Central memory CD8-positive, alpha-beta T cell (primary cell): ENCODE measurements around the gene FMO5.
A peak's percentile ranks its signal among the peaks of the same experiment; 100 is the strongest.
"Not testable (repeated sequence)": the region's sequence is repeated elsewhere in the genome, so short reads cannot be mapped to it uniquely, and the experiment has no call there.

Source experiments
- ATAC-seq: fragments of 150-1000 bp; cut with Tn5 transposase; replicated peaks from 2 replicates; pipeline ENCODE4 v1.10.0; 2022; ENCODE audit warnings: mild to moderate bottlenecking, moderate FRiP score, moderate number of reproducible peaks; ENCODE audit not compliant: poor library complexity, severe bottlenecking; ENCODE audit errors: extremely low read depth
- DNase-seq, 2 donors: peaks; one replicate each; pipeline ENCODE4 v3.0.0; 2021; ENCODE audit warnings: low spot score in 2 of 2
- H3K27ac Mint-ChIP-seq: one replicate; pipeline ENCODE4 v1.8.0; 2022; ENCODE audit warnings: low read depth, mild to moderate bottlenecking, moderate library complexity, mixed read lengths
- H3K27me3 Mint-ChIP-seq: one replicate; pipeline ENCODE4 v1.8.0; 2022; ENCODE audit warnings: mixed read lengths
- H3K36me3 Mint-ChIP-seq: one replicate; pipeline ENCODE4 v1.8.0; 2022; ENCODE audit warnings: mild to moderate bottlenecking, moderate library complexity, mixed read lengths; ENCODE audit not compliant: insufficient read depth
- H3K4me1 Mint-ChIP-seq: one replicate; pipeline ENCODE4 v1.8.0; 2022; ENCODE audit warnings: mixed read lengths
- H3K4me3 Mint-ChIP-seq: one replicate; pipeline ENCODE4 v1.8.0; 2022; ENCODE audit warnings: mild to moderate bottlenecking, moderate library complexity, mixed read lengths
- H3K9me3 Mint-ChIP-seq: one replicate; pipeline ENCODE4 v1.8.0; 2022; ENCODE audit warnings: mixed read lengths

The FMO5 gene

DNA sequence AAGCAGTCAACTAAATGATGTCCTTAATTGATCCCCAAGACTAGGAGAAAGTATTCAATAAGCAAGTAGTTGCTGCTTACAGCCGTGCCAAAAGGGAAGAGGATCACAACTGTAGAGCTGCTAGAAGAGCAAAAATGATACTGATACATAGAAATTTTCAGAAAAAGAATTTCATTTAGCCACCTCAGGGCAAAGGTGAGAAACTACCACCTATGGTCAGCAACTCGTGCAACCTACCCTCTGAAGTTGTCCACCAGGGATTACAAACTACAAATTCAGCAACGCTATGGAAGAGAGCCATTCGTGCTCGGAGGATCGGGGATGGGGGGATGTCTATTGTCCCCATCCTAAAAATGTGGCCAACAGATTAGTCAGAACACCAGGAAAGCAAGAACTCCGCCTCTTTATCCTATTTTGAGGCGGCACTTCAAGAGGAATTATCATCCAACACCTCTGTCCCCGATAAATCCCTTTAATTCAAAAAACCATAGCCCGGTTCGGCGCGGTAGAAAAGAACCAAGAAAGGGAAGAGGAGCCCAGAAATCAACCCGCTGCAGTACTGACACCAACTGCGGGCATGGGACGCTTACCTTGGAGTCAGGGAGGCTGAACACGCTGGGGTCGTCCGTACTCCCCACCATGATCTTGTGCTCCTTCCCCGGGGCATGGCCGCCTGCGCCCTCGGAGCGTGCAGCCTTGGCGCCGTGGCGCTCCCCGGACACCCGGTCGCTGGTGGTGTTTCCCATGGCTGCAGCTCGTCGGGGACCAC is 53.6 kb downstream of the FMO5 start:
- DNase-seq (peak in 1 of 2 donors; percentile 12), ATAC-seq (peak; percentile 29)
- peaks cover 5% of the 10 kb centered on the region for H3K9me3 Mint-ChIP-seq
- H3K36me3 Mint-ChIP-seq = peaks cover 17% of the 10 kb centered on the region
- peaks cover 41% of the 10 kb centered on the region for H3K4me1 Mint-ChIP-seq
- H3K4me3 Mint-ChIP-seq = peak overlapping the region; percentile 97
- H3K27me3 Mint-ChIP-seq = no peaks in the 10 kb centered on the region
- H3K27ac Mint-ChIP-seq = peak overlapping the region; percentile 95

DNA sequence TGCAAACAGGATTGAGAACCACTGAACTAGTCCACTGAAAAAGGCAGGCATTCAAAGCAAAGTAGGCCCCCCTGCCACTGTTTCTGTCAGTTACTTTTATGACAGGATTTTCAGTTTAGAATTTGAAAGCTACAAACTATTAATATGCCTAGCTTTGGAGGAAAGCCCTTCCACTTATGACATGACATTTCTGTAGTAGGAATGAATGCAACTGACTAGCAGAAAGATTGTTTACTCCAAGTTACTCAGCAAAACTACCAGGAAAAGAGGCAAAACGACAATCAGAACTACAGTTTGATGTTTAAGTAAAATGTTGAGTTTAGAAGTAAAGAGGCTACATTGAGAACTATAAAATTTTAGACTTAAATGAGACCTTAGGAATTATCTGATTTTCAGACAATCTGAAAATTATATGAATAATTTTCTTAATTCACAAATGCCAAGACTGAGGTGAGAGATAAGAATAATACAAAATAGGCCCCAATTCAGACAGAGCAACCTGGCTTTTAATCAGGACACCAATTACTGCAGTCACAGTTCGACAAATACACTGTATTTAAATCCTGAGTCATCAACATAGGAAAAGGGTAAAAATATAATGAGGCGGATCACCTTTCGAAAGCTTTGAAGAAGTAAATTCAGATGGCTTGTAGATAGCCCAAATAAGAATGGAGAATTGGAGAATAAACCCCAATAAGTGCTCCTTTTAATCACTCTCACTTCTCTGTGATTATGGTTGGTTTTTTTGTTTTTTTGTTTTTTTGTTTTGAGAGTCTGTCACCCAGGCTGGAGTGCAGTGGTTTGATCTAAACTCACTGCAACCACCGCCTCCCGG is 55.1 kb downstream of the FMO5 start:
- no peaks in the 10 kb centered on the region for H3K27me3 Mint-ChIP-seq
- peaks cover 41% of the 10 kb centered on the region for H3K4me1 Mint-ChIP-seq

DNA sequence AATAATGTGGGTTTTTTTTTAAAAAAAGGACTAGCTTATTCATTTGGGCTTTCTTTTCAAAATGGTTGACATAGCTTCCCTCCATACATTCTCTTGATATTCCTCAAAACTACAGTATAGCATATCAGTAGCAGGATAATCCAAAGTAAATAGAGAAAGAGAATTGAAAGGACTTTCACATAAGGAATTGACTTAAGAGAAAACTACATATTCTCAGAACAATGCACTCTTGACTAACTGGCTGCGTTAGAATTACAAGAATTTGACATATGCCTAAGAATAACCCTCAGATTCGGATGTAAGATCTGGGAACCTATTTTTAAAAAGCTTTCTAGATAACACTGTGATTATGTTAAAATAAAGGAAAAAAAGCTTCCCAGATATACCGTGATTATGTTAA is 56.0 kb downstream of the FMO5 start:
- peaks cover 37% of the 10 kb centered on the region for H3K4me1 Mint-ChIP-seq
- DNase-seq (no peak), ATAC-seq (no peak)
- H3K36me3 Mint-ChIP-seq = peaks cover 24% of the 10 kb centered on the region
- no peaks in the 10 kb centered on the region for H3K9me3 Mint-ChIP-seq
- H3K27me3 Mint-ChIP-seq = no peaks in the 10 kb centered on the region
- H3K4me3 Mint-ChIP-seq = no peak overlapping the region
- H3K27ac Mint-ChIP-seq = no peak overlapping the region

More for the DNA sequence above, 55.1 kb downstream of the FMO5 start:
- Mint-ChIP-seq H3K4me3 (peak overlapping the region; percentile 6), H3K27ac (no peak overlapping the region), H3K9me3 (no peaks in the 10 kb centered on the region), H3K36me3 (peaks cover 23% of the 10 kb centered on the region)
- ATAC-seq (no peak), DNase-seq (no peak)

DNA sequence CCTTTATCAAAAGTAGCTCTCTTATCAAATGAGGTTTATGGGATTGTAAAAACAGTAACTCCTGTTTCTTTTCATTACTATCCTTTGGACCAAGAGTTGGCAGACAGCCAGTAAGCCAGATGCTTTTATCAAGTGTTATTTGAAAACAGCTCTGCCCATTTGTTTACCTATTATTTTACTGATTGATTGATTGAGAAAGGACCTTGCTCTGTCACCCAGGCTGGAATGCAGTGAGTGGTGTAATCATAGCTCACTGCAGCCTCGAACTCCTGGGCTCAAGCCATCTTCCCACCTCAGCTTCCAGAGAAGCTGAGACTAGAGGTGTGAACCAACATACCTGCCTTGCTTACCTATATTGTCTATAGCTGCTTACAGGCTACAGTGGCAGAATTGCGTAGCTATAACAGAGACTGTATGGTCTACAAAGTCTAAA is 56.5 kb downstream of the FMO5 start:
- Mint-ChIP-seq H3K27me3 (no peaks in the 10 kb centered on the region), H3K4me1 (peaks cover 33% of the 10 kb centered on the region), H3K9me3 (no peaks in the 10 kb centered on the region), H3K4me3 (no peak overlapping the region), H3K36me3 (peaks cover 26% of the 10 kb centered on the region), H3K27ac (no peak overlapping the region)
- DNase-seq (no peak), ATAC-seq (no peak)

DNA sequence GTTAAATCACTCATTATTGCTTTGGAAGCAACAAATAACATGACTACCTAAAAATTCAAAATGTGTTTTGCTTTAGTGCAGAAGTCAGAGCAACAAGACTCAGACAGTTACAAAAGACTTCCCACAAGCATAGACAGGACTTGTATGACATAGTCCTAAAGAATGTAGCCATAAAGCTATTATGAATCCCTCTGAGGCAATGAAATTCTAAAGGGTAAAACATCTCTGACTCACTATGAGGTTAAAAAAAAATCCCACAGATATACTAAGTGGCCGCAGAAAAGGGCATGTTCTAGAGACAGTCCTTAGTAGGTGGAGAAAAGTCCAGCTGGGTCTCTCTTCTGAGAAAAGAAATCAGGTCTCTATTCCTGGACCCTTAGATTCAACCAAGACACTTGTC is 57.8 kb downstream of the FMO5 start:
- no peak for DNase-seq
- Mint-ChIP-seq H3K27me3 (no peaks in the 10 kb centered on the region), H3K36me3 (peaks cover 25% of the 10 kb centered on the region)

DNA sequence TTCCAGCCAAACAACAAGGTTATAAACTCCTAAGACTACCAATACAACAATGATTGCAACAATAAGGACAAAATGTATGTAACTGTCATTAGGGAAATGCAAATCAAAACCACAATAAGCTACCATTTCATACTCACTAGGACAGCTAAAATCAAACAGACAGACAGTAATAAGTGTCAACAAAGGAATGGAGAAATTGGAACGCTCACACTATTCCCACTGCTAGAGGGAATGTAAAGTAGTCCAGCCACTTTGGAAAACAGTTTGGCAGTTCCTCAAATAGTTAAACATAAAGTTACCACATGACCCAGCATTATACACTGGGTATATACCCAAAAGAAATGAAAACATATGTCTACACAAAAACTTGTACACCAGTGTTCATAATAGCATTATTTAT is 62.1 kb downstream of the FMO5 start:
- no peak overlapping the region for H3K4me3 Mint-ChIP-seq
- no peak for DNase-seq
- peaks cover 54% of the 10 kb centered on the region for H3K36me3 Mint-ChIP-seq
- no peak overlapping the region for H3K27ac Mint-ChIP-seq
- no peaks in the 10 kb centered on the region for H3K4me1 Mint-ChIP-seq
- no peaks in the 10 kb centered on the region for H3K9me3 Mint-ChIP-seq
- H3K27me3 Mint-ChIP-seq = no peaks in the 10 kb centered on the region
- no peak for ATAC-seq

More for the DNA sequence above, 57.8 kb downstream of the FMO5 start:
- Mint-ChIP-seq H3K9me3 (no peaks in the 10 kb centered on the region), H3K4me1 (peaks cover 21% of the 10 kb centered on the region), H3K4me3 (no peak overlapping the region), H3K27ac (no peak overlapping the region)
- no peak for ATAC-seq

DNA sequence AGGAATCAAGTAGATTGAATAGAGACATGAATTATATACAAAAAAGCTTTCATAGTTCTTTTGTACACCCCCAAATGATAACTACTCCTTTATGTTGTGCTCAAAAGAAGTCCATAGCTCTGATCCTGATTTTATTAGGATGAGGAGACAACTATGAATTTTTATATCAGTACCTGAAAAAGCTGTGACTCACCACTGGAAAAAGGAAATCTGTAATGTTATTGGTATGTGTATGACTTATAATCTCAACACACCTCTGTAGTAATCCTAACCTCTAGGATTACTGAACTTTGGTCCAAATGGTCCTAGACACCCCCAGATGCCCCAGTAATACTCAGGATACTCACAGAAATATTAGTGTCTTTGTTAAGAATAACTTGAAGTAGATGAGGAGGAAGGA is 63.0 kb downstream of the FMO5 start:
- DNase-seq (no peak), ATAC-seq (no peak)
- Mint-ChIP-seq H3K9me3 (no peaks in the 10 kb centered on the region), H3K4me1 (no peaks in the 10 kb centered on the region), H3K27ac (no peak overlapping the region), H3K4me3 (no peak overlapping the region), H3K27me3 (no peaks in the 10 kb centered on the region), H3K36me3 (peaks cover 63% of the 10 kb centered on the region)

DNA sequence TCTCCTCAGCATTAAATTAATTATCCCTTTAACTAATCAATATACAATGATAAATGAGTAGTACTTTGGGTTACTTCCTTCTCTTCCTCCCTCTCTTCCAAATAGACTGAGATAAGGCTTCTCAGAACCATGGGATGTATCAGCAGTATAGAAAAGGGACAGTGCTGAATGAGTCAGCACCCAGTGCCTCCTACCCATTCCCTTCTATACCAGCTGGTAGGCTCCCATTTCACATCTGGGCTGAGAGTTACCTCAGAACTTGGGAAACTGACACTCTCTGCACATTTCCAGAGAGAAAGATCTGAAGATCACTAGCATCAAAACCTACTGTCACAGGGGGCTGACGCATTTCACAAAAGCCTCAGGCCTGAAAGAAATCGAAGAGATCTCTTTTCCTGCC is 68.0 kb downstream of the FMO5 start:
- H3K4me1 Mint-ChIP-seq, ATAC-seq, H3K27ac Mint-ChIP-seq, H3K9me3 Mint-ChIP-seq, DNase-seq, H3K4me3 Mint-ChIP-seq, H3K27me3 Mint-ChIP-seq: not testable (repeated sequence)
- peaks cover 45% of the 10 kb centered on the region for H3K36me3 Mint-ChIP-seq

DNA sequence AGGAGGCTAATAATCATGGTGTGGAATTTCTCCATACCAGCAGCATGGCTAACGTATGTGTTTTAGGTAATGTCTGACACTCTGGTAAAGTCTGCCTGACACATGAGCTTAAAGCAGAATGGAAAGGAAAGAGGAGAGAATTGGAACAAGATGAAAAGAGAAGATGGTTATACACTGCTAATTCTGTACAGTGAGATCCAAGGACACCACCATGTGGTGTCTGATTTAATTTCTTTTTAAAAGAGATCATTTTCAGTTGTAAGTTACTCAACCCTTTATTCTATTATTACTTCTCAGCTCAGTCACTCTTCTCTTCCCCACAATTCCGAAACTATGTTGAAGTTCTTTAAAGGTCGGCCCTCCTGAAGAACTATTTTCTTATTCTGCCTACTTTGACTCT is 68.5 kb downstream of the FMO5 start:
- Mint-ChIP-seq H3K9me3 (no peaks in the 10 kb centered on the region), H3K4me3 (no peak overlapping the region), H3K36me3 (peaks cover 44% of the 10 kb centered on the region), H3K27ac (no peak overlapping the region), H3K27me3 (no peaks in the 10 kb centered on the region), H3K4me1 (no peaks in the 10 kb centered on the region)
- DNase-seq (no peak), ATAC-seq (no peak)

DNA sequence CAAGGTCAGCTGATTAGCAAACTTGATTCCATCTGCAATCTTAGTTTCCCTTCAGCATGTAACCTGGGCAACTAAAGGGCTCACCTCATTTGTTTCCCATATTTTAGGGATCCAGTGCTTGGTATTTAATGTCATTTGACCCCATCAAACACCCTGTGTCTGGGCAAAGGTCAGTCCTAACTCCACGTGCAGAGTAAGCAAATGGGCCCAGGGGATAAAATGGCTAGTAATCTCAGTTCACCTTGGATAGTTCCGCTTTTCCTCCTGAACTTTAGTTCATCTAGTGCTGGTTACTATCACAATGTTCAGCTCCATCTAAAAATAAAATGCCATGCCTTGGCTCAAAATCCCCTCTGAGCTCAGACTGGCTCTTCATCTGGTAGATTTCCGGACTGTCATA is 72.4 kb downstream of the FMO5 start:
- H3K9me3 Mint-ChIP-seq = no peaks in the 10 kb centered on the region
- peaks cover 12% of the 10 kb centered on the region for H3K36me3 Mint-ChIP-seq
- no peak for ATAC-seq
- no peak for DNase-seq
- no peak overlapping the region for H3K27ac Mint-ChIP-seq
- H3K4me1 Mint-ChIP-seq = no peaks in the 10 kb centered on the region
- no peak overlapping the region for H3K4me3 Mint-ChIP-seq
- H3K27me3 Mint-ChIP-seq = no peaks in the 10 kb centered on the region

DNA sequence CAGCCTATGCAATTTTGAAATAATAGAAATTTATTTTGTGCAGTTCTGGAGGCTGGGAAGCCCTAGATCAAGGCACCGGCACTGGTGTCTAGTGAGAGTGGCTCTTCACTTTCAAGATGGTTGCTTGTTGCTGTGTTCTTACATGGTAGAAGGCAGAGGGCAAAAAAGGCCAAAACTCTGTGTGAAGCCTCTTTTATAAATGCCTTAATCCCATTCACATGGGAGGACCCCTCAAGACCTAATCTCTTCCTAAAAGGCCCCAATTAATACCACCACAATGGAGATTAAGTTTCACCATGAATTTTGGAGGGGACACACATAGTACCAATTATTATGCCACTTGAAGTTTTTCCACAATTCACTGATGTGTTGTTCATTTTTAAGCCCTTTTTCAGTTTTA is 73.9 kb downstream of the FMO5 start:
- Mint-ChIP-seq H3K36me3 (peaks cover 5% of the 10 kb centered on the region), H3K4me3 (no peak overlapping the region), H3K4me1 (no peaks in the 10 kb centered on the region), H3K9me3 (no peaks in the 10 kb centered on the region), H3K27ac (no peak overlapping the region), H3K27me3 (no peaks in the 10 kb centered on the region)
- no peak for ATAC-seq
- no peak for DNase-seq

DNA sequence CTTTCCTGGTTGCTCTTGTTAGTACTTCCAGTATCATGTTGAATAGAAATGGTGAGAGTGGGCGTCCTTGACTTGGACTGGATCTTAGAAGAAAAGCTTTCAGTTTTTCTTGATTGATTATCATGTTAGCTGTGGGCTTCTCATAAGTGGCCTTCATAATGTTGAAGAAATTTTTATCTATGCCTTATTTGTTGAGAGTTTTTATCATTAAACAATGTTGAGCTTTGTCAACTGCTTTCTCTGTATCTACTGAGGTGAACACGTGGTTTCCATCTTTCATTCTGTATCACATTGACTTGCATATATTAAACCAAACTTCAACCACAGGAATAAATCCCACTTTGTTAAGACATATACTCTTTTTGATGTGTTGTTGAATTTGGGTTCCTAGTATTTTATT is 82.3 kb downstream of the FMO5 start:
- Mint-ChIP-seq H3K27ac (no peak overlapping the region), H3K36me3 (peaks cover 1% of the 10 kb centered on the region), H3K4me3 (no peak overlapping the region), H3K4me1 (no peaks in the 10 kb centered on the region), H3K27me3 (peaks cover 79% of the 10 kb centered on the region), H3K9me3 (no peaks in the 10 kb centered on the region)
- ATAC-seq (no peak), DNase-seq (no peak)
